NCI-H1930 (cell line): ENCODE results near the gene EBP.
"Not testable (repeated sequence)": the region's sequence is repeated elsewhere in the genome, so short reads cannot be mapped to it uniquely, and the experiment has no call there.

Experiments
- DNase-seq, 2 experiments: peaks; one replicate each; lab custom pipeline; 2025; lab: John Stamatoyannopoulos, UW

EBP gene

DNA sequence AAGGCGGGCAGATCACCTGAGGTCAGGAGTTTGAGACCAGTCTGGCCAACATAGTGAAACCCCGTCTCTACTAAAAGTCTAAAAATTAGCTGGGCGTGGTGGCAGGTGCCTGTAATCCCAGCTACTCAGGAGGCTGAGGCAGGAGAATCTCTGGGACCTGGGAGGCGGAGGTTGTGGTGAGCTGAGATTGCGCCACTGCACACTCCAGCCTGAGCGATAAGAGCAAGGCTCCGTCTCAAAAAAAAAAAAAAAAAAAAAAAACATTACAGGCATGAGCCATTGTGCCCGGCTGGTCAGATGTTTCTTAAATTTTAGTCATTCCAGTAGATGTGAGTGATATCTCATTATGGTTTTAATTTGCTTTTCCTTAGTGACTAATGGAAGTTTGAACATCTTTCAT, 4.2 kb downstream of the EBP start:
- DNase-seq, result not testable (repeated sequence)

DNA sequence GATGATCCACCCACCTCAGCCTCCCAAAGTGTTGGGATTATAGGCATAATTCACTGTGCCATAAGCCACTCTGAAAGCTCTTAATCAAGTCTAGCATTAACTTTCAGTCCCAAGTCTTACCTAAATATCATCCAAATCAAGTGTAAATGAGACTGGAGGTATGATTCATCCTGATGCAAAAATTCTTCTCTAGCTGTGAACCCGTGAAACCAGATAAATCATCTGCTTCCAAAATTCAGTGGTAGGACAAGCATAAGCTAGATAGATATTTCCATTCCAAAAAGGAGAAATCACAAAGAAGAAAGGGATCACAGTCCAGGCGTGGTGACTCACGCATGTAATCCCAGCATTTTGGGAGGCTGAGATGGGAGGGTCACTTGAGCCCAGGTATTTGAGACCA, 9.1 kb downstream of the EBP start:
- DNase-seq, result no peak

DNA sequence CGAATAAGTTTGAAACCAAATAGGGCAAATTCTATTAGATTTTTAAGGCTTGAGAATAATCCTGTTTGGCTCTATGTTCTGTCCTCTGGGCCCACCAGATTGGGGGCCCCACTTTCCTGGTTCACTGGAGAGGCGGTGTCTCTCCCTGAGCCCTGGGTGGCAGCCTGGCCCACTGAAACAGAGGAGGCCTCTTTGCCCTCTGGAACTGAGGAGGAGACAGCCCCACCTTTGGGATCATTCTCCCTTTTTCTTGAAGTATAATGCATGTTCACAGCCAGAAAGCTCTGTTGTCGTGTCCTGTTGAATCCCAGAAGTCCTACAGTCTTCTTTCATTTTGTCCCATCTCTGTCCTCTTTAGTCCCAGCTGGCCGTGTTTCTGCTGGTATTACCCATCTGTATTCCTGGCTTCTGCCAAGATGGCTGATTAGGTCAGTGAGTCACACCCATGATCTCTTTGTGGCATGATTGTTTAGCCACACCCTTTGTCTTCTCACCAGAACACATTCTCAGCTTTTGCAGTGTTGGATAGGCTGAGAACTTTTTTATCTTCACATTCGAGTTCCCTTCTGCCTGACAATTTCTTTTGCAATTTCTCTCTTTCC, 9.9 kb downstream of the EBP start:
- no peak for DNase-seq

DNA sequence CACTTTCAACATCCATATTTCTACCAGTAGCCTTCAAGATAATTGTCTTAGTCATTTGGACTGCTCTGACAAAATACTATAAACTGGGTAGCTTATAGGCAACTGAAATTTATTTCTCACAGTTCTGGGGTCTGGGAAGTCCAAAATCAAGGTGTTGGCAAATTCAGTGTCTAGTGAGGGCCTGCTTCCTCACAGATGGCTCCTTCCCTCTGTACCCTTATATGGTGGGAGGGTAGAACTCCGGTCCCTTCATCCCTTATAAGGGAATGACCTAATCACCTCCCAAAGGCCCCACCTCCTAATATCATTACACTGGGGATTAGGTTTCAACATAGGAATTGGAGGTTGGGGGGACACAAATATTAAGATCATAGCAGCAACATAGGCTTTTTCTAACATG, 10.6 kb downstream of the EBP start:
- DNase-seq, result no peak

DNA sequence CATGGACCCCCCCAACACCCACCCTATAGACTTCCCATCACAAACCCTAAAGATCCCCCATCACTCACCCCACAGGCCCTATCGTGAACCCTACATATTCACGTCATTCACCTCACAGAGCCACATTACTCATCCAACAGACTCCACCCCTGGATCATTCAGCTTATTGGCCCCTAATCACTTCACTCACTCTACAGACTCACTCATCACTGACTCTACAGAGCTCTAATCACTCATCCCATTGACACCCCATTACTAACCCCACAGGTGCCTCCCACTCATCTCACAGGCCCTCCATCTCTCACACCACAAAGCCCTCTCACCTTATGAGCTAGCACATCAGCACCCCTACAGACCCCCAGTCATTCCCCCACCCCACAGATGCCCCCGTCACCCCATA, 11.6 kb downstream of the EBP start:
- DNase-seq, result no peak

DNA sequence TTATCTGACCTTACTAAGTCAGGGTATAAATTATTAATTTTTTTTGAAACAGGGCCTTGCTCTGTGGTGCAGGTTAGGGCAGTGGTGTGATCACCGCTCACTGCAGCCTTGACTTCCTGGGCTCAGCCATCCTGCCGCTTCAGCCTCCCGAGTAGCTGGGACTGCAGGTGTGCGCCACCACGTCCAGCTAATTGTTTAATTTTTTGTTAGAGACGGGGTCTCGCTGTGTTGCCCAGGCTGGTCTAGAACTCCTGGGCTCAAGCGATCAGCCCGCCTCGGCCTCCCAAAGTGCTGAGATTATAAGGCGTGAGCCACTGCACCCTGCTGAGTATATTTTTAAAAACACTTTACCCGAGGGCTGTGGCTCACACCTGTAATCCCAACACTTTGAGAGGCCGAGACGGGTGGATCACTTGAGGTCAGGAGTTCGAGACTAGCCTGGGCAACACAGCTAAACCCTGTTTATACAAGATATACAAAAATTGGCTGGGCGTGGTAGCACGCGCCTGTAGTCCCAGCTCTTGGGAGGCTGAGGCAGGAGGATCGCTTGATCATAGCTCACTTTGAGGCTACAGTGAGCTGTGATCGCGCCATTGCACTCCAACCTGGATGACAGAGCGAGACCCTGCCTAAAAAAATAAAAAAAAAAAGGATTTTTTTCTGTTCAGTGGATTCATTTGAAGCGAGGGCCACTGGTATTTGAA, 17.2 kb downstream of the EBP start:
- no peak for DNase-seq

DNA sequence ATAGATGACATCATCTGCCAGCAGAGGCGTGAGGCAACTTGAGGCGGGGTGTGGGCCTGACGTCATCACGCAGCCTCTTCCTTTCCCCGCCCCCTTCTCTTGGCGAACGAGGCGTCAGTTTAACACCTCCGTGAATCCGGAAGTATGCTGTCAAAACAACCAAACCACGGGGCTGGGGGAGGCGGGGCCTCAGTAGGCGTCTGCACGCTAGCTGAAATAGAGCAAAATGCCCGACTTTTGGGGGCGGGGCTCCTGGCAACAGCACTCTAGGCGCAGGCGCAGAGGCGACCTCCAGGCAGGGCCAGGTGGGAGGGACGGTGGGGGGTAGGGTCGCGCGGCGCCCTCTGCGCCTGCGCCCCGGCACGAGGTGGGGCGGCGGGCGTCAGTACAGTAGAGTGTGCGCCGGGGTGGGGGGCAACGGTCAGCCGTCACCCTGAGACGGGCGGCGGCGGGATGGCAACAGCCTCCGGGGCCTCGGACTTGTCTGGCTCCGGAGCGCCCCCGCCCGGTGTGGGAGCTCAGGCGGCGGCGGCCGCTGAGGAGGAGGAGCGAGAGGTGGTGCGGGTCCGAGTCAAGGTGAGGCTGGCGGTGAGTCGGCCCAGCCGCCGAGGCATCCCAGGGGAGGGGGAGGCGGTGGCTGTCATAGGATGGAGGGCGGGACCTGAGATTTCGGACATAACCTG, 17.9 kb downstream of the EBP start, which contains the start of gene TBC1D25:
Gene TBC1D25 (plus strand): TSS at position 370 of the 683 bp plus-strand sequence. CDS start 84 bp downstream, at position 454.
- peak; percentile 93 to 94 for DNase-seq

DNA sequence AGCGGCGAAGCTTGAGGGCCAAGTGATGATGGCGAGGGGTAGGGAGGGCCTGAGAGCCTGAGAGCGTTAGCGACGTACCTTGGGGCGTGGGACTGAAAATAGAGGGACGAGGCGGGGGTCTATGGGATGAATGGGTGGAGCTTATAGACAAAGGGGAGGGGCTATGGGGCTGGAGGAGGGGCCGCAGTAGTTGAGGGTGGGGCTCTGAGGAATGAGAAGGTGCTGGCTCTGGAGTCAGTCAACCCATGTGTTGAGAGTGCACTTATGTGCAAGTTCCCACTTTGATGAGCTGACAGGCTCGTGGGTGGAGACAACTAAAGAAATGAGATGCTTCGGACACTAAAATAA, 18.4 kb downstream of the EBP start:
- no peak for DNase-seq

DNA sequence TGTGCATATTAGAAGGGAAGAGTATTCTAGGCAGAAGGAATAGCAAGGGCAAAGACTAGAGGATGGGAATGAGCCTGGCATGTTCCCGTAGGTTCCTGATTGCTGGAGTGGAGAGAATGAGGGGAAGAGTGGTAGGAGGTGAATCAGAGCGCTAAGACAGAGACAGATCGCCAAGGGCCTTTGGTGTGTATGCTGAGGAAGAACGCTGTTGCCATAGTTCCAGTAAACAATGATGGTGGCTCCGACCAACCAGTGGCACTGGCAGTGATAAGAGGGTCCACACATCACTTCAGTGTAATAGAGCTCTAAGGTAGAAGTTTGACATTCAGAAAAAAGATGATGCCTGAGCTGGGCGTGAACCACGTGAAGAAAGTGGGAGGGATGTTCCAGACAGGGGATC, 18.9 kb downstream of the EBP start:
- DNase-seq, result no peak

DNA sequence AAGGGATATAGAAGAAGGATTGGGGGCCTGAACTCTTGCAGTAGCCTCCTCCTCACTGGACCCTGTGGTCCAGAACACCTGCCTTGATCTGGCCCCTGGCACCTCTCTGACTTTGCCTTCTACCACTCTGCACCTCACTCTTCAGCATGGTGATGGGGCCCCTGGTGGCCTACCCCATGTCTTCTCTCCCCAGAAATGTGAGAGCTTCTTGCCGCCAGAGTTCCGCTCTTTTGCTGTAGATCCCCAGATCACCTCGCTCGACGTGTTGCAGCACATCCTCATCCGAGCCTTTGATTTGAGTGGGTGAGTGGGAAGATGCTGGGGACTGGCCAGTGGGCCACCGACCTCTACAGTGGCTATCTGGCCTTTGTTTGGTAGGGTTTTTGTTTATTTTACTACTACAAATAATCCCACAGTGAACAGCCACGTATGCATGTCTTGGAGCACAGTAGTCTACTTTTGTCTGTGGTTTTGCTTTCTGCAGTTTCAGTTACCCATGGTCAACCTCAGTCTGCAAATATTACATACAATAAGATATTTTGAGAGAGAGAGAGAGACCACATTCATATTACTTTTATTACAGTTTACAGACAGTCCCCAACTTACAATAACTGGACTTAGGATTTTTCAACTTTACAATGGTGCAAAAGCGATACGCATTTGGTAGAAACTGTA, 19.7 kb downstream of the EBP start:
- no peak for DNase-seq

DNA sequence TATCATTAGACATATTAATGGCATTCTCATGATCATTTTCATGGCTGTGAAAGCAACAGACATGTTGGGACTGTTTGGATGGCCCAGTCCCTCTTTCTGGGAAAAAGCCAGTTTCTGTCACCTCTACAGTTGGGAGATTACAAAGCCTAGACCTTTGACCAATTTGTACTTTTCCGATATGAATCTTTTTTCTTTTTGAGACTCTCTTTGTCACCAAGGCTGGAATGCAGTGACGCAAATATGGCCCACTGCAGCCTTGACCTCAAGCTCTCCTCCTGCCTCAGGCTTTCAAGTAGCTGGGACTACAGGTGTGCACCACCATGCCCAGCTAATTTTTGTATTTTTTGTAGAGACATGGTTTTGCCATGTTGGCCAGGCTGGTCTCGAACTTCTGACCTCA, 27.3 kb downstream of the EBP start:
- no peak for DNase-seq

DNA sequence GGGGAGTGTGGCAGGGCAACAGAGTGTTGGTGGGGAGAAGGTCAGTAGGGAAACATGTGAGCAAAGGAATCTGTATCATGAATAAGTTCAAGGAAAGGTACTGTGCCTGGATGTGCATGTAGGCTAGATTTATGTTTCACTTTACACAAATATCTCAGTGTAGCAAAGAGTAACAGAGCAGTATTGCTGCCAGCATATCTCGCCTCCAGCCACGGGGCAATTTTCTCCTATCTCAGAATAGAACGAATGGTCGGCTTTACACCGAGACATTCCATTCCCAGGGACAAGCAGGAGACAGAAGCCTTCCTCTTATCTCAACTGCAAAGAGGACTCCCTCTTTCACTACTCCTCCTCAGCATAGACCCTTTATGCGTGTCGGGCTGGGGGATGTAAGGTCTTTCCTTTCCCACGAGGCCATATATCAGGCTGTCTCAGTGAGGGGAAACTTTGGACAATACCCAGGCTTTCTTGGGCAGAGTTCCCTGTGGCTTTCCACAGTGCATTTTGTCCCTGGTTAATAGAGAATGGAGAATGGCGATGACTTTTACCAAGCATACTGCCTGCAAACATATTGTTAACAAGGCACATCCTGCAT, 34.2 kb downstream of the EBP start:
- not testable (repeated sequence) for DNase-seq

DNA sequence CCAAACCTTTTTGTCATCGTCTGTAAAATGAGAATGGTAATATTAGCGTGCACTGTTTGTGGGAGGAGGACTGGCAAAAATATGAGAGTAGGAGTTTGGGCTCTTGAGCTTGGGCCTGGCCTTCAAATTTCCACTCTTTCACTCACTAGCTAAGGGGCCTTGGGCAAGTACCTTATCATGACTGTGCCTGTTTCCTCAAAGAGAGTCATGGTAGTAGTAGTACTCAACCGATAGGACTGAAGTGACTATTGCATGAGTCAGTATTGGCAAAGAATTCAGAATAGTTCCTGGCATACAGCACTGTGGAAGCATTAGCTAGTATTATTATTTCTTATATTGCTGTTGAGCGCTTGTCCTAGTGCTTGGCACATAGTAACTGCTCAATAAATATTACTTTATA, 36.7 kb downstream of the EBP start:
- DNase-seq, result no peak

DNA sequence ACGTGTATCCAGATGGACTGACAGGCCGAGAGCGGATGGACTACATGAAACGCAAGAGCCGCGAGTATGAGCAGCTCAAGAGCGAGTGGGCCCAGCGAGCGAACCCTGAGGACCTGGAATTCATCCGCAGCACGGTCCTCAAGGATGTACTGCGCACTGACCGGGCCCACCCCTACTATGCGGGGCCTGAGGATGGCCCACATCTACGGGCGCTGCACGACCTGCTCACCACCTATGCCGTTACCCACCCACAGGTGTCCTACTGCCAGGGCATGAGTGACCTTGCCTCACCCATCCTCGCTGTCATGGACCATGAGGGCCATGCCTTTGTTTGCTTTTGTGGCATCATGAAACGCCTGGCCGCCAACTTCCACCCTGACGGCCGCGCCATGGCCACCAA, 38.0 kb downstream of the EBP start:
- no peak for DNase-seq

DNA sequence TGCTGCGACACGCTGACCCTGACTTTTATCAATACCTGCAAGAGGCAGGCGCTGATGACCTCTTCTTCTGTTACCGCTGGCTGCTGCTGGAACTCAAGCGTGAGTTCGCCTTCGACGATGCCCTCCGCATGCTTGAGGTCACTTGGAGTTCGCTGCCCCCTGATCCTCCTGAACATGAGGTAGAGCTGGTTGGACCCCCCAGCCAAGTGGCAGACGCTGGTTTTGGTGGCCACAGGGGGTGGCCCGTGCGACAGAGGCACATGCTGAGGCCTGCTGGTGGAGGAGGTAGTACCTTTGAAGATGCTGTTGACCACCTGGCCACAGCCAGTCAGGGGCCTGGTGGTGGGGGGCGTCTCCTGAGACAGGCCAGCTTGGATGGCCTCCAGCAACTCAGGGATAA, 38.4 kb downstream of the EBP start:
- no peak for DNase-seq

DNA sequence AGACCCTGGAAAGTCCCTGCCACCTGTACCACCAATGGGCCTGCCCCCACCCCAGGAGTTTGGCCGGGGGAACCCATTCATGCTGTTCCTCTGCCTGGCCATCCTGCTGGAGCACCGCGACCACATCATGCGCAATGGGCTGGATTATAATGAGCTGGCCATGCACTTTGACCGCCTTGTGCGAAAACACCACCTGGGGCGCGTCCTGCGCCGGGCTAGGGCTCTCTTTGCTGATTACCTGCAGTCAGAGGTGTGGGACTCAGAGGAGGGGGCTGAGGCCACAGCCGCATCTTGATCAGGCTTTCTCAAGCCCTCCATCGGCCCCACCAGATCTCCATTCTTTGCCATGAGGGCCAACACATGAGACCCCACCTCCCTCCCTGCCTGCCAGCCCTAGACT, 39.1 kb downstream of the EBP start:
- DNase-seq, result no peak

DNA sequence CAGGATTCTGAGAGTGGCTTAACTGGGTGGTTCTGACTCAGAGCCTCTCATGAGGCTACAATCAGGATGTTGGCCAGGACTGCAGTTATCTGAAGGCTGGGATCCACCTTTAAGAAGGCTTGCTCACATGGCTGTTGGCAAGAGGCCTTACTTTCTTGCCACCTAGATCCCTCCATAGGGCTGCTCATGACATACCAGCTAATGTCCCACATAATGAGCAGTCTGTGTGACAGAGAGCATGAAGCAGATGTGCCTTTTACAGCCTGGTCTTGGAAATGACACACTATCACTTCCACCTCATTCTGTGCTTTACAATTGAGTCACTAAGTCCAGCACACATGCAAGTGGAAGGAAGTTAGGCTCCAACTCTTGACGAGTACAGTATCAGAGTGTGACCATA, 48.4 kb downstream of the EBP start:
- no peak for DNase-seq

DNA sequence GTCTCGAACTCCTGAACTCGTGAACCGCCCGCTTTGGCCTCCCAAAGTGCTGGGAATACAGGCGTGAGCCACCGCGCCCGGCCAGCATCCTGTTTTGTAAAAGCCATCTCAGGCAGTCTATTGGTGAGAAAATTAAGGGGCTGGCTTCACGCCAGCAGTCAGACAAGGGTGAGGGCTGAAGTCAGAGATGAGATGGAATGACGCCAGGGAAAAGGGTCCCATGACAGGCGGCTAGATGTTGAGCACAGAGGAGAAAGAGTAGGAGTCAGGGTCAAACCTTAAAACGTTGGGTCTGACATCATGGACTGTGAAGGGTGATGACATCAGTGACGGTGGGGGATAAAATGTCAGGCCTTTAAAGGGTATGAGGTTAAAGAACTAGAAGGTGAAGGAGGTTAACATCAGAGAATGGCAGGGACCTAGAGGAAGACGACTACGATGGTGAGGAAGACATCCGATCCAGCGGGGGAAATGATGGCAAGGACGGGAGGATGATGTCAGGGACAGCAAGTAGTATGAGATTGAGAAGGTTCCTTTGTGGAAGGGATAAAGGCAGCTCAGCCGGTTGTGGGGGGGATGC, 52.2 kb downstream of the EBP start:
- DNase-seq, result peak; percentile 32 to 33

DNA sequence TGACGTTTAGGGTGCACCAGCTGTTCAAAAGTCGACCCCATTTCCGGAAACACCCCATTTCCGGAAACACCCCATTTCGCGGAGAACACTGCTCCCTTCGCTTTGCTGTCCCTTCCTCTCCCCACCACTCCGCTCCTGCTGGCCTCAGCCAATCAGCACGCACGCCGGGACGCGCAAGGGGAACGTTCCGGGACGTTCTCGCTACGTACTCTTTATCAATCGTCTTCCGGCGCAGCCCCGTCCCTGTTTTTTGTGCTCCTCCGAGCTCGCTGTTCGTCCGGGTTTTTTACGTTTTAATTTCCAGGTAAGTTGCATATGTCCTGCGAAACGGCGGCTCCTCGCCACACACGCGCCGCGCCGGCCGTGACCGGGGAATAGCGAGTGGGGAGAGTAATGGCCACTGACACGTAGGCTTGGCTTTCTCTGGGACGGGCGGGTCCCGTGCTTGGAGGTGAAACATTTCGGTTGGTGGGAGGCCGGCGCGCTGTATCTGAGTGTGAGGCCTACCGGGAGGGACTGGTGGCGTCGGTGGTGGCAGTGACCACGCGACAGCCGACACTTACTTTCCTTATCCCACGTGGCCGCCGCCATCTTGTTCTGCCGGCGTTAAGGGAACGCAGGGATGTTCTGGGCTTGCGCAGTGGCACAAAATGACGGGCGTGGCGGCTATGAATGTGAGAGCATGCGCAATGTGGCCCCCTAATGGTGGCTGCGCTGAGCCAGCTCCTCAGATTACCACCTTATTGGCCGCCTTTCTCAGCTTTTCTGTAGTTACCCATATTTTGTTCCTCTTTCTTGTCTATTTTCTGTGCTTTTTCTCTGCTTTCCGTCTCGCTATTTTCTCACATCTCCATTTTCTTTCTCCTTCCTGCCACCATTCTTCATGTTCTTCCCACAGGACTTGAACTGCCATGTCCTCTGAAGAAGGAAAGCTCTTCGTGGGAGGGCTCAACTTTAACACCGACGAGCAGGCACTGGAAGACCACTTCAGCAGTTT, 53.0 kb downstream of the EBP start, which contains the start of gene RBM3:
Gene RBM3 (plus strand): TSS at position 215 of the 997 bp plus-strand sequence. CDS start 697 bp downstream, at position 912.
- peak; percentile 79 to 89 for DNase-seq

DNA sequence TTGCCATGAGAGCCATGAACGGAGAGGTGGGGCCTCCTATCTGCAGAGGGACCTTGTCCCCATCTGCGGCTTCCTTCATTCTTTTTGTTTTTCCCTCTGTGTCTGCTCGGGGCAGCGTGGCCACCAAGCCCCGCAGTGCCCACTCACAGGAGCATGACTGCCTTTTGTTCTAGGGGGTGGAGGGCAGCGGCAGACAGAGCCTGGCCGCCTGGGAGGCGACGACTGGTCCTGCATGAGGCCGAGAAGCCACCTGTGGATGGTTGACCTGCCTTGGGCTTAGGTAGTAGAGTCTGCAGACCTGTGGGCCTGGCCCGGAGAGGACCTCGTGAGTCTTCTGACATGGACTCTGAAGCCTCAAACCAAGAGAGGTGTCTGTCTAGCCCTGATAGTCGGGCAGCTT, 54.0 kb downstream of the EBP start:
- no peak for DNase-seq

DNA sequence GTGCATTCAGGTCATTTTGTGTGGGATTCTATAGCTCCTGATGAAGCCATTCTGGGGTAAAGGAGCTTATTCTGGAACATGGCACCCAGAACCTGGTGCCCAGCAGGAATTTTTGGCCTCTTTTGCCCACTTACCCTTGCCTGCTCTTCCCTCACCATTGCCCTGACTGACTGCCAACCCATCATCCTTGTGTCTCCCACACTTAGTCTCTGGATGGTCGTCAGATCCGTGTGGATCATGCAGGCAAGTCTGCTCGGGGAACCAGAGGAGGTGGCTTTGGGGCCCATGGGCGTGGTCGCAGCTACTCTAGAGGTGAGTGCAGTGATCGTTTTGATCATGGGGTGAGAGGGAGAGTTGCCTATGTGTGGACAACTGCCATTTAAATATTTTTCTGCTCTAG, 54.5 kb downstream of the EBP start:
- DNase-seq, result no peak
